NCI-H2196 (cell line): ENCODE measurements around the gene LRCH1.
A peak's percentile ranks its signal among the peaks of the same experiment; 100 is the strongest.

Experiments
- DNase-seq: peaks from one replicate; lab custom pipeline; 2025; ENCODE audit not compliant: unreplicated experiment; lab: John Stamatoyannopoulos, UW

LRCH1 gene

GRCh38 chr13:46663206-46664037, 110.5 kb downstream of the LRCH1 start:
- DNase-seq = no peak

- DNase-seq = no peak
Measured at GRCh38 chr13:46664195-46664594, 111.2 kb downstream of the LRCH1 start.

- no peak for DNase-seq
Measured at GRCh38 chr13:46665248-46665632, 112.3 kb downstream of the LRCH1 start.

- DNase-seq = no peak
Measured at GRCh38 chr13:46665633-46666482, 112.9 kb downstream of the LRCH1 start.

GRCh38 chr13:46666727-46667456, 113.9 kb downstream of the LRCH1 start:
- DNase-seq = no peak

GRCh38 chr13:46667687-46668281, 114.8 kb downstream of the LRCH1 start:
- DNase-seq = no peak

GRCh38 chr13:46668302-46668720, 115.3 kb downstream of the LRCH1 start:
- DNase-seq = no peak

GRCh38 chr13:46668931-46669525, 116.1 kb downstream of the LRCH1 start:
- DNase-seq = no peak

GRCh38 chr13:46672338-46673090, 119.5 kb downstream of the LRCH1 start:
- no peak for DNase-seq

GRCh38 chr13:46675016-46675415, 122.0 kb downstream of the LRCH1 start:
- peak; percentile 56 for DNase-seq

GRCh38 chr13:46676378-46676725, 123.4 kb downstream of the LRCH1 start:
- no peak for DNase-seq

GRCh38 chr13:46679369-46680120, 126.6 kb downstream of the LRCH1 start:
- DNase-seq = no peak

GRCh38 chr13:46682015-46682414, 129.0 kb downstream of the LRCH1 start:
- DNase-seq = no peak

- no peak for DNase-seq
Measured at GRCh38 chr13:46682707-46683106, 129.7 kb downstream of the LRCH1 start.

GRCh38 chr13:46683676-46684260, 130.8 kb downstream of the LRCH1 start:
- no peak for DNase-seq

- no peak for DNase-seq
Measured at GRCh38 chr13:46684287-46685001, 131.5 kb downstream of the LRCH1 start.

GRCh38 chr13:46685006-46685730, 132.2 kb downstream of the LRCH1 start:
- no peak for DNase-seq

GRCh38 chr13:46686171-46686570, 133.2 kb downstream of the LRCH1 start:
- DNase-seq = no peak
